GM12892 (cell line): Measurements from ENCODE around the gene CCDC60.

Experiments
- POLR2AphosphoS5 ChIP-seq: IDR thresholded peaks from 2 replicates; pipeline ENCODE4 v1.6.1; 2011; ENCODE audit warnings: low read depth, low read length, control low read depth
- TAF1 ChIP-seq: IDR thresholded peaks from 2 replicates; pipeline ENCODE4 v1.6.1; 2011; ENCODE audit warnings: low read depth, mild to moderate bottlenecking, control low read depth, low read length, borderline replicate concordance

- TF ChIP-seq TAF1 = no peak
- TF ChIP-seq POLR2AphosphoS5 = no peak
Observed at GRCh38 chr12:119459481-119459880, 125.0 kb downstream of the CCDC60 start.
